Inflammatory macrophage (primary cell): ENCODE measurements around the gene SNCA.

Experiments used
- DNase-seq, 2 donors: peaks; one replicate each; pipeline ENCODE4 v3.0.0-alpha.2; 2020 to 2022
- total RNA-seq, 18 experiments: gene quantifications; one replicate each; lab custom pipeline; 2026; ENCODE audit warnings: mixed read lengths in 6 of 18, inconsistent platforms in 2 of 18; lab: John Stamatoyannopoulos, UW

The SNCA gene
- total RNA-seq = 1.6 to 20.4 (median 8.4) reads per million in 18 experiments

DNA sequence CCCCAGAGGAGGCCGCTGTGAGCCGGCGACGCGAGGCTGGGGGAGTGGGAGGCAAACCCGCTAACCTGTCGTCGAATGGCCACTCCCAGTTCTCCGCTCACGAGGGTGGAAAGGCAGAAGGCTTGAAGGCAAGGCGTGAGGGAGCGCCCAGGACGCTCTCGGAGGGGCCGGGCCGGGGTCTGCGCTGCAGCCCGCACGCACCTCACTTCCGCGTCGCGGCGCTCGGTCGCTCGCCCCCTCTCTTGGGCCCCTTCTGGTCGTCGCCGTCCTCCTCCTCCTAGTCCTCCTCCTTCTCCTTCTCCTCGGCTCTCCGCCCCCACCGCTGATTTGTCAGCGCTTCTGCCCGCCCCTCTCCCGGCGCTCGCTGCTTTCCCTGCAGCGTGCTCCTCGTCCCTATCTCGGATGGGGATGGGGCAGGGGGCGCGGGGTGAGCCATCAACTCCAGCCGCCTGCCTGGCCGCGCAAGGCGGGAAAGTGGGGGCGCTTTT is at the start of gene SNCA:
Gene SNCA (minus strand): TSS at position 265 of the 488 bp plus-strand sequence. CDS start 1,494 bp downstream, outside the sequence.
- DNase-seq = peak; percentile 26 to 59

- DNase-seq = no peak
These were observed 42.3 kb upstream of the SNCA start for GRCh38 chr4:89879215-89879614.

GRCh38 chr4:89878611-89879010 is 41.6 kb upstream of the SNCA start:
- DNase-seq = peak; percentile 9 to 45

GRCh38 chr4:89876548-89876947 is 39.6 kb upstream of the SNCA start:
- DNase-seq = no peak

GRCh38 chr4:89871211-89871610 is 34.2 kb upstream of the SNCA start:
- no peak for DNase-seq

- DNase-seq = peak in 1 of 2 donors; percentile 7
These were observed 32.1 kb upstream of the SNCA start for GRCh38 chr4:89868999-89869589.

GRCh38 chr4:89868276-89868675 is 31.3 kb upstream of the SNCA start:
- no peak for DNase-seq

- no peak for DNase-seq
These were observed 26.6 kb upstream of the SNCA start for GRCh38 chr4:89863533-89863932.

- no peak for DNase-seq
These were observed 24.0 kb upstream of the SNCA start for GRCh38 chr4:89860971-89861370.

- no peak for DNase-seq
These were observed 18.3 kb upstream of the SNCA start for GRCh38 chr4:89855236-89855635.

DNA sequence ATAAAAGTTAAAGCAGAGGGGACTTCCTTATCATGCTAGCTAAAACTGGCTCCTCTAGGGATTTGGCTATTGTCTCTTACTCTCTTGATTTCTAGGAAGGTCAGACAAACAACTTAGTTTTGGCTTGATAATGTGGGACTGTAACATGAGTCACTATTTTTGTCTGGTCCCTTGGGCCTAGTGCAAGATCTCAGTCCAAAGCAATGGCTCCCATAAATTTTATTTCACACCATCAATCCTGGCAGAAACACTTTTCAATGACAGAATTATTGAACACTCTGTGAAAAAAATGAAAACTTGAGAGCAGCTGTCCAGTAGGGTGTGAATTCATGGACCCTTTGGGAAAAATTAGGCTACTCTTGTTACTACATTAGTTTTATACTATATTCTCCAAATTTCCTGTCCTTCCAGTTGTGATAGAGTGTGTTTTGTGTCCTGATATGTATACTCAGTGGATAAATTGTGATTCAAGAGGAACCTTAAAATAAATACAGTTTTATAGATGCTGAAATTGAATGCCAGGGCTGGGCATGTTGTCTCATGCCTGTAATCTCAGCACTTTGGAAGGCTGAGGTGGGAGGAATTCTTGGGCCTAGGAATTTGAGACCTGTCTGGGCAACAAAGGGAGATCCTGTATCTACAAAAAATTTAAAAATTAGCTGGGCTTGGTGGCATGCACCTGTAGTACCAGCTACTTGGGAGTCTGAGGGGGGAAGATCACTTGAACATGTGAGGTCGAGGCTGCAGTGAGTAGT is 10.8 kb upstream of the SNCA start:
- no peak for DNase-seq

DNA sequence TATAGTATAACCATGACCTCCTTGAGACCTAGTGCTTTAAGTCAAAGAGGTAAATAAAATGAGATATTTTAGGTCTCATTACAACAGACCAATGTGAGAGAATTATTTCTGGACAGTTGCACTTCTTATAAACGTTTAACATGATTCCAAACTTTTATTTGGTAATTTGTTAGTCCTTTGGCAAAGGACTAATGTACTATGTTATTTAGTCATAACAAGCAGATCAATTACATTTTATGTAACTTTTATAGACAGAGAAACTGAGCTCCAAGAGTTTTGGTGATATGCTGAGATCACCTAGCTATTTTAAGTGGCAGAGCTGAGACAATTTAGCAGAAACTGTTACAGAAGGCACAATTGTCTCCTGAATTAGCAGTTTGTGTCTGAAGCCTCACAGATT is 2.6 kb upstream of the SNCA start:
- no peak for DNase-seq

GRCh38 chr4:89837993-89838390 is 1.0 kb upstream of the SNCA start:
- DNase-seq = peak in 1 of 2 donors; percentile 11

GRCh38 chr4:89837385-89837992 is 528 bp upstream of the SNCA start:
- DNase-seq = peak in 1 of 2 donors; percentile 10

GRCh38 chr4:89836031-89836745 is 773 bp downstream of the SNCA start:
- DNase-seq = no peak

- DNase-seq = no peak
These were observed 1.5 kb downstream of the SNCA start for GRCh38 chr4:89835413-89835812.

- no peak for DNase-seq
These were observed 2.3 kb downstream of the SNCA start for GRCh38 chr4:89834486-89835209.

GRCh38 chr4:89829470-89830138 is 7.4 kb downstream of the SNCA start:
- DNase-seq = peak; percentile 93 to 97

GRCh38 chr4:89823416-89823815 is 13.5 kb downstream of the SNCA start:
- DNase-seq = no peak

DNA sequence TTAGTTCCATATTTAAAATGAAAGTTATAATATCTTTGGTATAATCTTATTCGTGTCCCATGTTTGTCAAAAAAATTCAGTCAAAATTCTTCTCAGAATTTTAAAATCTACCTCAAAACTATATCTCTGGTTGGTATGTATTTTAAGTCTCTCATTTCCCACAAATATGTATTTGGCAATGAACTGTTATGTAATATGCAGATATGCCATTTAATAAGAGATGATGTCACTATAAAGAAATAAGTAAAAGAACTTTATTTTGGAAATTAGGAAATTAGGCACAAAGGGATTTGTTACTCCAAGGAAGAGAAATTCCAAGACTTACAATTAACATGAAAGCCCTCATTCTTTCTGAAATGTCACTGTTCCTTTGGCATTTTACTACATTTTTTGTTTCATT is 15.3 kb downstream of the SNCA start:
- DNase-seq = no peak

GRCh38 chr4:89820010-89820409 is 17.0 kb downstream of the SNCA start:
- peak; percentile 44 to 62 for DNase-seq

GRCh38 chr4:89814362-89814761 is 22.6 kb downstream of the SNCA start:
- no peak for DNase-seq
